ENCODE results near the gene SLC6A7.
A peak's percentile ranks its signal among the peaks of the same experiment; 100 is the strongest.

- TF ChIP-seq POLR2A (IDR thresholded peaks at IDR 0.05; ENCODE audit: low read depth, low read length), result no peak
- TF ChIP-seq TAF1 (IDR thresholded peaks at IDR 0.05; ENCODE audit: low read depth, low read length), result no peak
- no peak for TF ChIP-seq POLR2AphosphoS5 (IDR thresholded peaks at IDR 0.05; ENCODE audit: low read depth, low read length)
- TF ChIP-seq POU2F2 (IDR thresholded peaks at IDR 0.05; ENCODE audit: low read depth, low read length), result no peak
- TF ChIP-seq SPI1 (IDR thresholded peaks at IDR 0.05; ENCODE audit: low read depth, low read length), result peak; percentile 5; the same call in 1 of the 2 replicates
- TF ChIP-seq PAX5 (IDR thresholded peaks at IDR 0.05; ENCODE audit: insufficient read depth, low read length, severe bottlenecking), result no peak
These were observed 49.0 kb upstream of the SLC6A7 start for GRCh38 chr5:150140830-150141229.
